Muscle layer of colon (tissue), 2 donors: ENCODE measurements around the gene GSTT2.
"Not testable (repeated sequence)": the region's sequence is repeated elsewhere in the genome, so short reads cannot be mapped to it uniquely, and the experiment has no call there.

ENCODE experiments used
- H3K27ac ChIP-seq: one replicate; pipeline ENCODE4 v1.7.0; 2013; ENCODE audit warnings: low read depth, mild to moderate bottlenecking, low read length, moderate library complexity
- H3K27me3 ChIP-seq, 2 donors: one replicate each; pipeline ENCODE4 v1.7.0; 2013; ENCODE audit warnings: low read length in 2 of 2, mild to moderate bottlenecking in 2 of 2; ENCODE audit not compliant: insufficient read depth in 2 of 2, control insufficient read depth in 1 of 2
- H3K36me3 ChIP-seq: one replicate; pipeline ENCODE4 v1.7.0; 2013; ENCODE audit warnings: mild to moderate bottlenecking, low read length; ENCODE audit not compliant: insufficient read depth
- H3K4me1 ChIP-seq: one replicate; pipeline ENCODE4 v1.7.0; 2013; ENCODE audit warnings: mild to moderate bottlenecking, low read length; ENCODE audit not compliant: insufficient read depth
- H3K4me3 ChIP-seq, 2 donors: one replicate each; pipeline ENCODE4 v1.7.0; 2013; ENCODE audit warnings: low read length in 2 of 2, low read depth in 1 of 2, mild to moderate bottlenecking in 1 of 2, moderate library complexity in 1 of 2
- H3K9ac ChIP-seq: one replicate; pipeline ENCODE4 v1.7.0; 2013; ENCODE audit warnings: low read length
- H3K9me3 ChIP-seq: one replicate; pipeline ENCODE4 v1.7.0; 2013; ENCODE audit warnings: mild to moderate bottlenecking, low read length
- donor health status: abdominal sarcoma.
- donor health status: Adenocarcinoma of cecum.

The GSTT2 gene

DNA sequence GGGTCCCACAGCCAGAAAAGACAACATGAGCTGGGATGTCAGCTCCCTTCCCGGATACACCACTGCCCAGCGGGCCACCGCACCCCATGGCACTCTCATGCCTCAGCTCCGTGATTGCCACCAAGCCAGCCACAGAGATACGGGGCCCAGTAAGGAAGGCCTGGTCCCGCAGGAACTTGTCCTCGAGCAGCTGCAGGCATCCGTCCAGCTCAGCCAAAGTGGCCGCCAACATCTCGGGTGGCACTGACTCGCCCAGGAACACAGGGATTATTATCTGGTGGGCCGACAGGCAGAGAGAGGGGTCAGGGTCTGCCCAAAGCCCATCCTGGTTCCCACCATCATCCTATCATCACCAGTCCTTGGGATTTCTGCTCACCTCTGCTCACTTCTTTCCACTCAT is 2.6 kb upstream of the GSTT2 start:
- not testable (repeated sequence) for H3K27me3 ChIP-seq, H3K4me1 ChIP-seq, H3K9me3 ChIP-seq, H3K27ac ChIP-seq, H3K4me3 ChIP-seq, H3K36me3 ChIP-seq, H3K9ac ChIP-seq

DNA sequence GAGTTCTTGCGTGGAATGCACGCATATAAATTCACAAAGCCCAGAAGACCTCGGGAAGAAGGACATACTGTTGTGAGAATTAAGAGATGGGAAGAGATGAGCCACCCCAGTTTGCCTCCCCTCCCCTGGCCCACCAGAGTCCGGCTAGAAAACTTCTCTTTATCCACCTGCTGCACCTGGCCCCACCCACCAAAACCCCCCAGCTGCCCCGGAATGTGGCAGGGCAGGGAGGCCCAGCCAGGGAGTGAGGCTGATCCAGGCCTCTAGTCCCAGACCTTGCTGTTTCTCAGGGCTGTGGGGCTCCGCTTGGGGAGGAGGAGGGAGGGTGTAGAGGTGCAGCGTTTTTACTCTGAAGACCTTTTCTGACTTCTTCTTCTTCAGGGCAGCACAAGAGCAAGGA is 633 bp downstream of the GSTT2 start:
- H3K27ac ChIP-seq, H3K4me3 ChIP-seq, H3K4me1 ChIP-seq, H3K27me3 ChIP-seq, H3K9me3 ChIP-seq, H3K9ac ChIP-seq, H3K36me3 ChIP-seq: not testable (repeated sequence)

DNA sequence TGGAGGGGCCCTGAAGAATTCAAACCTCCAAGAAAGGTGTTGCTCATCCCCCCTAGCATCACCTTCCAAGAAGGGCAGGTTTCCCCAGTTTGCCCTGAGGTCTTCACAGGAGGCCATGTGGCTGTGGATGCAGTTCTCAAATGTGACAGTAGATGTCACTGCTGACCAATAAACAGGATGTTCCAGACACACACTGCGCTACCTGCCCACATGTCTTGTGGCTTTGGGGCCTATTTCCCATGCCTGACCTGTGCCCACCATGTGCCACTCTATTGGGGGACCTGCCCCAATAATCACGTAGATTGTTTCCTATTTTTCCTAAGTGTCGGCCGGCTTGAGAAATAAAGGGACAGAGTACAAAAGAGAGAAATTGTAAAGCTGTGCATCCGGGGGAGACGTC is 4.5 kb downstream of the GSTT2 start:
- Histone ChIP-seq H3K27ac (no peak overlapping the region), H3K4me3 (no peak overlapping the region), H3K9me3 (no peaks in the 10 kb centered on the region), H3K9ac (no peak overlapping the region), H3K4me1 (no peaks in the 10 kb centered on the region), H3K27me3 (no peaks in the 10 kb centered on the region), H3K36me3 (no peaks in the 10 kb centered on the region)

DNA sequence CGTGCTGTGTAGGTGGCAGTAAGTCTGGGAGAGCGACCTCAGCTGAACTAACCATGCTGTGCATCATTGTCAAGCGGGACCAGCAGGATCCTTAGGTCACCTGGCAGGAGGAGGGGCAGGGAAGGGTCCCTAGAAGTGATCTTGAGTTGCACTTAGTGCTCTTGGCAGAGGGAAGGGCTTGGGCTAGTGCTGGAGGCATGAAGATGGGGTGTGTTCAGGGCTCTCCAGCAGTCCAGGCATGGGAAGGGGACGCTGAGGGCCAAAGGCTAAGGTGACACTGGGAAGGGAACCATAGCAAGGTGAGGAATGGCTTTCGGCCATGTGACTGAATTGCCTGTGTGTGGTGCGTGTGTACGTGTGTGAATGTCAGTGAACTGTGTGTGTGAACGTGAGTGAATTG is 6.2 kb downstream of the GSTT2 start:
- not testable (repeated sequence) for H3K4me1 ChIP-seq, H3K27me3 ChIP-seq, H3K27ac ChIP-seq, H3K4me3 ChIP-seq, H3K36me3 ChIP-seq, H3K9me3 ChIP-seq, H3K9ac ChIP-seq

DNA sequence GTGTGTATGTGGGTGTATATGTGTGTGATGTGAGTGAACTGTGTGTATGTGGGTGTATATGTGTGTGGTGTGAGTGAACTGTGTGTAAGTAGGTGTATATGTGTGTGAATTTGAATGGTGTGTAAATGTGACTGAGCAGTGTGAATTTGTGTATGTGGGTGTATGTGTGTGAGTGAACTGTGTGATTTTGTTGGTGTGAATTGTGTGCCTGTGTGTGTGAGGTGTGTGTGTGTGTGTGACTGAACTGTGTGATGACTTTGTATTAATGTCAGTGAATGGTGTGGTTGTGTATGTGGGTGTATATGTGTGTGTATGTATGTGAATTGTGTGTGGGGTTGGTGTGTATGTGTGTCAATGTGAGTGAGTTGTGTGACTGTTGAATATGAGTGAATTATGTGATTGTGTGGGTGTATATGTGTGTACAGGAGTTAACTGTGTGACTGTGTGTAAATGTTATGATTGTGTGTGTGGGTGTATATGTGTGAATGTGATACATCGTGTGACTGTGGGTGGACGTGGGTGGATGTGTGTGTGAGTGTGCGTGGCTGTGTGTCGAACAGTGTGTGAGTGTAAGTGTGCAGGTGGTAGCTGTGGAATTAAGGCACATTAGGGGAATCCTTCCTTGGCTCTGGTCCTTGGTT is 6.7 kb downstream of the GSTT2 start:
- not testable (repeated sequence) for H3K4me3 ChIP-seq, H3K9ac ChIP-seq, H3K27me3 ChIP-seq, H3K27ac ChIP-seq, H3K36me3 ChIP-seq, H3K9me3 ChIP-seq, H3K4me1 ChIP-seq

DNA sequence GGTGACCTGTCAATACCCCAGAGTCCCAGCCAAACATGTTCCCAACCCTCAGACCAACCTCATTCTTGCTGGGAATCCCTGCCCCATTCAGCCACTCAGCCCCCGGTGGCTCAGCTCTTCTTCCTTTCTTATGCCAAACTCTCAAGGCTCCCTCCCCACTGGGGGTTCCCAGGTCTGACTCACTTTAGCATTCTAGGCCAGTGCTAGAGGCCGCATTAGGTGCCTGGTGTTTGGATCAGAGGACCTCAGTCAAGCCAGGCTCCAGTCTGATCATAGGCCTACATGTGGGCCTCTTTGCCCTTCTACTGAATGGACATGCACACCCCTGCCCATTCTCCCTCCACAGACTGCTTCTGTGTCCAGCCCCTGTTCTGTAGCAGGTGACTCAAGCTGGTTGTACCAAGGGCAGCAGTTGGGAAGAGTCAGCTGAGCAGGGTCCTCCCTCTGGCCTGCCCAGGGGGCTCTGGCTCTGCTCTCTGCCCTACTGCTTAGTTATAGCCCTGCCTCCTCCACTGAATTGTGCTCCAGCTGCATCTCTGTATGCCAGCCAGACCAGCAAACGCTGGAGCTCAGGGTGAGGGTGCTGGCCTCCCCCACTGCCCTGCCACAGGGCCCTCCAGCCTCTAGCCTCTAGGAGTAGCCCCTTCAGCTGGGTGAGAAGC is 9.8 kb downstream of the GSTT2 start:
- not testable (repeated sequence) for H3K27ac ChIP-seq, H3K27me3 ChIP-seq, H3K36me3 ChIP-seq, H3K9me3 ChIP-seq, H3K4me3 ChIP-seq, H3K4me1 ChIP-seq, H3K9ac ChIP-seq

DNA sequence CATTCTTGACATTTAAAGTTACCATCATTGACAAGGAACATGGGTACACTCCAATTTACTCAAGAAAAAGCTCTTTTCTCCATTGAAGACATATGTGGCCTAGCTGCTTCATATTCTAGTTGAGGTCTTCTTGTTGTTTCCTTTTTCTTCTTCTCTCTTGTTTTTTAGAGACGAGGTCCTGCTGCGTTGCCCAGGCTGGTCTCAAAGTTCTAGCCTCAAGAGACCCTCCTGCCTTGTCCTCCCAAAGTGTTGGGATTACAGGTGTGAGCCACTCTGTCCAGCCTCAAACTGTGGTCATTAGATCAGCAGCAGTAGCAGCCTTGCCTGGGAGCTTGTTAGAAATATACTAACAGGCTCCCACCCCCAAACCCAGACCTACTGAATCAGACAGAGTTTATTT is 13.1 kb downstream of the GSTT2 start:
- not testable (repeated sequence) for H3K27ac ChIP-seq, H3K36me3 ChIP-seq, H3K9me3 ChIP-seq, H3K9ac ChIP-seq, H3K4me3 ChIP-seq, H3K4me1 ChIP-seq, H3K27me3 ChIP-seq

DNA sequence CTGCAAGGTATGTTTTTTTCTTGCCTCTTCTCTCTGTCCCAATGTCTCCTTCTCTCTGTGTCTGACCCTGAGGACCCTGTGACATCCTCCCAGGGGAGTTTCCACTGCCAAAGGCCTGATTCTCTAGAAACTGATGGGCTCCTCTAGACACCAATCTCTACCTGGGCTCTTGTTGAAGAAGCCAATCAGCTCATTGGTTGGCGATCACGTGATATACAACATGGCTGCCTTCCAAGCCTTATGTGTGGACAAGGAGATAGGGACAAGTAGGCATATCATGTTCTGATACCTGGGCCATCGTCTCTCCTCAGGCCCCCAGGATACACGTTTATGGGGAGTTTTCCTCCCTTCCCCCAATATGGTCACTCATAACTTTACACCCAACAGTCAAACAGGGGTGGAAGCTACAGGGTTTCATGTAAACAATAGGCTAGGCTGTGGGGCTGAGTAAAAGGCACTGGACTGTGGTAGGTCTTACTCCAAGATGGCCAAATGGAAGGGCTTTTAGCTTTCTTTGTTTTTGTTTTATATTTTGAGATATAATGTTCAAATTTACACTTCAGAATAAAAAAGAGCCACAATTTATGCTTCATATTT is 13.7 kb downstream of the GSTT2 start:
- not testable (repeated sequence) for H3K9ac ChIP-seq, H3K4me1 ChIP-seq

DNA sequence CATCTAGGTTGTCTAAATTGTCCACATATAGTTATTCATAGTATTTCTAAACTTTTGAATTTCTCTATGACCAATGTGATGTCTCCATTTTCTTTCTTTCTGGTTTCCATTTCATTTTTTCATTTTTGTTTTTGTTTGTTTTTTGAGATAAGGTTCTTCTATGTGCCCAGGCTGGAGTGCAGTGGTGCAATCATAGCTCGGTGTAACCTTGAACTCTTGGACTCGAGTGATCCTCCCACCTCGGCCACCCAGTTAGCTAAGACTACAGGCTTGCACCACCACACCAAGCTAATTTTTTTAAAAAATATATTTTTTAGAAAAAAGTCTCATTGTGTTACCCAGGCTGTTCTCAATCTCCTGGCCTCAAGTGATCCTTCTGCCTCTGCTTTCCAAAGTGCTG is 17.2 kb downstream of the GSTT2 start:
- Histone ChIP-seq H3K27me3 (no peaks in the 10 kb centered on the region), H3K9me3 (no peaks in the 10 kb centered on the region), H3K27ac (no peak overlapping the region), H3K4me1 (no peaks in the 10 kb centered on the region), H3K36me3 (no peaks in the 10 kb centered on the region), H3K4me3 (no peak overlapping the region), H3K9ac (no peak overlapping the region)

More for the DNA sequence above, 13.7 kb downstream of the GSTT2 start:
- H3K4me3 ChIP-seq, H3K36me3 ChIP-seq, H3K9me3 ChIP-seq, H3K27ac ChIP-seq, H3K27me3 ChIP-seq: not testable (repeated sequence)

DNA sequence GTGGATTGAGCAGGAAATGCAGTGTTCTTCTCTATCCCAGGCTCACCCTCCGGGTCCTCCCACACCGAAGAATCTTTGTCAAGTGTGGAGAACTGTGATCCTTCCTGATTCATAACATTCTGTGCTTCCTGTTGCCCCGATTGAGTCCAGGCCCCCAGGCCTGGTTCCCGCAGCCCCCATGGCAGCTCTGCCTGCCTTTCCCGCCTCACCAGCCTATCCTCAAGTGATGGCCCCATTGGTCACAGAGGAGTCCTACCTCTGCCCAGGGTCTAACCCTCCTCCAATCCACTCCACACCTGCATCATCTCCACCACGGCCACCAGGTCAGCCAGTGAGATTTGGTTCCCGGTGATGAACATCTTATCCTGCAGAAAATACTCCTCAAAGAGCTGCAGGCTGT is 19.8 kb downstream of the GSTT2 start:
- H3K27ac ChIP-seq, H3K36me3 ChIP-seq, H3K27me3 ChIP-seq, H3K9me3 ChIP-seq, H3K4me1 ChIP-seq, H3K4me3 ChIP-seq, H3K9ac ChIP-seq: not testable (repeated sequence)

DNA sequence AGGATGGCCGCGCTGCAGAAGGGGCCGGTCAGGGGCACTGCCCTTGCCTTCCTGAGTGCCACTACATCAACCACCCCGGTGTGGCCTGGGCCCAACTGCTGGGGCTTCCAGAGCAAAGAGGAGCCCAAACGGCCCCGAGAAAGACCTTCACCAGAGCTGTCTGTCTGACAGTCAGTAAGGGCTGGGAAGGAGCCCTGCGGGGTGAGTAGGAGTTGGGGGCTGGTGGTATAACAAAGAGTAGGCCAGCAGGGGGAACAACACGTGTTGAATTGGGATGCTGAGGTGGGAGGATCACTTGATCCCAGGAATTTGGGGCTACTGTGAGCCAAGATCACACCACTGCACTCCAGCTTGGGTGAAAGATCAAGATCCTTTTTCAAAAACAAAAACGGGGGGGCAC is 21.4 kb downstream of the GSTT2 start:
- H3K9me3 ChIP-seq = no peaks in the 10 kb centered on the region
- H3K4me3 ChIP-seq = no peak overlapping the region
- no peak overlapping the region for H3K9ac ChIP-seq
- H3K4me1 ChIP-seq = peaks cover 11% of the 10 kb centered on the region
- H3K27me3 ChIP-seq = no peaks in the 10 kb centered on the region
- no peak overlapping the region for H3K27ac ChIP-seq
- H3K36me3 ChIP-seq = no peaks in the 10 kb centered on the region

DNA sequence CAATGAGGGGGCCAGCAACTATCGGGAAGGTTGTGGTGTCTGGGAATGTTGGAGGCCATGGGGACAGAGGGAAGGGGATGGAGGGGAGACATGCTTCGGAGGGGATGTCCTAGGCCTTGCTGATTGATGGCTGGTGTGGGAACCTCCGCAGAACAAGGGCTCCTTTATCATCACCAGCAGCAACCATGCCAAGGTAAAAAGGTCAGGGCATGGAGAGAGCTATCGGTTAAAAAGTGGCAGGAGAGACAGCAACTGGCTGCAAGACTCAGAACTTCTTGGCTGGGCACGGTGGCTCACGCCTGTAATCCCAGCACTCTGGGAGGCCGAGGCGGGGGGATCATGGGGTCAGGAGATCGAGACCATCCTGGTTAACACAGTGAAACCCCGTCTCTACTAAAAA is 22.3 kb downstream of the GSTT2 start:
- Histone ChIP-seq H3K9ac (no peak overlapping the region), H3K36me3 (no peaks in the 10 kb centered on the region), H3K9me3 (no peaks in the 10 kb centered on the region), H3K27me3 (no peaks in the 10 kb centered on the region), H3K4me3 (no peak overlapping the region), H3K4me1 (peaks cover 11% of the 10 kb centered on the region), H3K27ac (no peak overlapping the region)
